ENCODE results near the gene EFCAB14. TPM values are rescaled to one million over a fixed set of nuclear protein-coding genes. Genes with fewer than 3 reads are reported as not detected.

Gene EFCAB14
- total RNA-seq, 1 donor from 2014 or later = 69.1 TPM

DNA sequence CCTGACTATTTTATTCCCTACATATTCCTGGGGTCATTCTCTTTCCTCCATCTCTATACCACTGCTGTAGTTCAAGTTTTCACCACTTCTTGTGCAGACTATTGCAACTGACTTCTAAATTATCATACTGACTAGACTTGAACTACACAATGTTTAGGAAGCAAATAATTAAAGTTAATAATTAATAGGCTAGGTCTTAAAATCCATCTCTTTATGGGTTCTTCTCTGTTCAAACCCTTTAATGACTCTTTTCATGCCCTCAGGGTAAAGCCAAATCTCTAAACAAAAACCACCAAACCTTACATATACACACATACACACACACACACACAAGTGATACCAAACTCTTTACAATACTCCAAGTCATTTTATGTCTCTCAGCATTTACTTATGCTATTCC, 80.0 kb downstream of the EFCAB14 start:
- Mint-ChIP-seq H3K9me3 (no peaks in the 10 kb centered on the region), H3K36me3 (ENCODE audit: low read depth) (peaks cover 47% of the 10 kb centered on the region), H3K4me1 (ENCODE audit: low read depth) (peaks cover 11% of the 10 kb centered on the region), H3K27ac (no peak overlapping the region), H3K27me3 (ENCODE audit: low read depth) (no peaks in the 10 kb centered on the region), H3K4me3 (ENCODE audit: low read depth) (no peak overlapping the region)
- intact Hi-C loops (cut with micrococcal nuclease) = no loop called here
- no peak for DNase-seq (ENCODE audit: low spot score)

DNA sequence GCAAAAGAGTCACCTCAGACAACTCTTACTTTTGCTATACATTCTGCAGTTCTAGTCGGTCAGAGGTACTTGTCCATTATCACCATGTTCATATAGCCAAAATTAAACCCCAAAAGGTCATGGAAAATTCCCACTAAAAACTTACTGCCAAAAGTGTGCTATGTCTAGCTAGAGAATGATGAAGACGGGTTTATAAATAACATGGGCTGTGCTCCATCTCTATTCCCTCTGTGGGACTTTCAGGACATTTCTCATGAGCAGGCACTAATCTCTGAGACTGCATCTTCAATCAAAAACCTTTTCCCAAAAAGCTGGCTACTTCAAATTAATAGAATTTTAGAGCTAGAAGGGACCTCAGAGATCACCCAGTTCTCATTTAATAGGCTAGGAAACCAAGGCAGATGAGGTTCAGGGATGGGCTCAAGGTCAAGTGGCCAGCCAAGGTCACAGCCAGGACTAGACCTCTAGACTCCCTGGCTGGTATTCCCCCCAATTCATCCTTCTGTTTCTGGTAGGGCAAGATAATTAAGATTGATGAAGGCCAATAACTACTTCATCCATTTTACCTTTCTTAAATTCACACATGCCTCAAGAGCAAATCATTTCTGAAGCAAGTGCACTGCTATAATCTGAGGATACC, 81.3 kb downstream of the EFCAB14 start:
- no peak overlapping the region for H3K4me3 Mint-ChIP-seq (ENCODE audit: low read depth)
- no peaks in the 10 kb centered on the region for H3K27me3 Mint-ChIP-seq (ENCODE audit: low read depth)
- no peaks in the 10 kb centered on the region for H3K9me3 Mint-ChIP-seq
- DNase-seq (ENCODE audit: low spot score) = no peak
- peaks cover 11% of the 10 kb centered on the region for H3K4me1 Mint-ChIP-seq (ENCODE audit: low read depth)
- peaks cover 56% of the 10 kb centered on the region for H3K36me3 Mint-ChIP-seq (ENCODE audit: low read depth)
- H3K27ac Mint-ChIP-seq = no peak overlapping the region
- intact Hi-C loops (cut with micrococcal nuclease) = no loop called here

DNA sequence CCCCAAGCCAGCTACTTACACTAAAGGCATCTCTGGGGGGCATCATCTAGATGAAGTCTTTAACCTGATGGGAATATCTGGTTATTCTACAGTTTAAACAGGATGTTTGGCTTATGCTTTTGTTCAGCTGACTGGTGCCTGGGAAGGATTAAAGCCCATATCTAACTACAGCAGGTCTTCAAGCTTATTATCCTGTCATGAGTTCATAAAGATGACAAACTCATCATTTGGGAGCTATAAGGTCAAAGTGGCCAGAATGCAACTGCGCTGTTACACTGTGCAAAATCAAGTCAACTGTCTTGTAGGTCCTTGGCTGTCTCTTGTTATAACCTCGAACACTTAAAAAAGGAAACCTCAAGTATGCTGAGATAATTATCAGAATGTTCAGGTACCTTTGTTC, 83.7 kb downstream of the EFCAB14 start:
- no peak for DNase-seq (ENCODE audit: low spot score)
- intact Hi-C loops (cut with micrococcal nuclease) = no loop called here
- Mint-ChIP-seq H3K9me3 (no peaks in the 10 kb centered on the region), H3K36me3 (ENCODE audit: low read depth) (peaks cover 52% of the 10 kb centered on the region), H3K4me3 (ENCODE audit: low read depth) (no peak overlapping the region), H3K4me1 (ENCODE audit: low read depth) (peaks cover 11% of the 10 kb centered on the region), H3K27me3 (ENCODE audit: low read depth) (no peaks in the 10 kb centered on the region), H3K27ac (no peak overlapping the region)

DNA sequence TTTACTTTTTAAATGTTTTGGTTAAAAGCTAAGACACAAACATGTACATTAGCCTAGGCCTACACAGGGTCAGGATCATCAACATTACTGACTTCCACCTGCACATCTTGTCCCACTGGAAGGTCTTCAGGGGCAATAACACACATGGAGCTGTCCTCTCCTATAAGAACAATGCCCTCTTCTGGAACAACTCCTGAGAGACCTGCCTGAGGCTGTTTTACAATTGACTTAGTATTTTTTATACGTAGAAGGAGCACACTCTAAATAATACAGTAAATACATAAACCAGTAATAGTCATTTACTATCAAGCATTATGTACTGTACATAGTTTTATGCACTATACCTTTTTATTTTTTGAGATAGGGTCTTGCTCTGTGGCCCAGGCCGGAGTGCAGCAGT, 88.2 kb downstream of the EFCAB14 start:
- no peak for DNase-seq (ENCODE audit: low spot score)
- no peaks in the 10 kb centered on the region for H3K27me3 Mint-ChIP-seq (ENCODE audit: low read depth)
- H3K9me3 Mint-ChIP-seq = no peaks in the 10 kb centered on the region
- H3K27ac Mint-ChIP-seq = no peak overlapping the region
- no peak overlapping the region for H3K4me3 Mint-ChIP-seq (ENCODE audit: low read depth)
- peaks cover 7% of the 10 kb centered on the region for H3K4me1 Mint-ChIP-seq (ENCODE audit: low read depth)
- H3K36me3 Mint-ChIP-seq (ENCODE audit: low read depth) = peaks cover 41% of the 10 kb centered on the region
- intact Hi-C loops (cut with micrococcal nuclease) = no loop called here

Other genes starting within 250 kb of the EFCAB14 start
- not detected in 2 replicates for gene DMBX1, start 229.3 kb downstream of the EFCAB14 start, total RNA-seq
- not detected in 2 replicates for gene KNCN, start 167.5 kb downstream of the EFCAB14 start, total RNA-seq
- 45.2 and 48.1 TPM in 2 replicates for gene MKNK1, start 114.8 kb downstream of the EFCAB14 start, total RNA-seq
- gene MOB3C, start 102.3 kb downstream of the EFCAB14 start, total RNA-seq = 16.0 and 17.5 TPM in 2 replicates
- gene ATPAF1, start 50.8 kb downstream of the EFCAB14 start, total RNA-seq = 42.7 TPM in 2 replicates
- gene TEX38, start 47.3 kb downstream of the EFCAB14 start, total RNA-seq = not detected in 2 replicates
- not detected in 2 replicates for gene CYP4B1, start 79.9 kb upstream of the EFCAB14 start, total RNA-seq
- not detected in 2 replicates for gene CYP4A11, start 222.4 kb upstream of the EFCAB14 start, total RNA-seq